CD4-positive, alpha-beta memory T cell (primary cell): ENCODE data around the gene EYS. TPM values are rescaled to one million over a fixed set of nuclear protein-coding genes. Genes with fewer than 3 reads are reported as not detected.
"Not testable (repeated sequence)": the region's sequence is repeated elsewhere in the genome, so short reads cannot be mapped to it uniquely, and the experiment has no call there.

ENCODE experiments used
- CTCF ChIA-PET: fragments of 350-600 bp; sonication (Branson Sonifier 250); formaldehyde crosslinking; loops from one replicate; lab custom pipeline; 2021; ENCODE audit warnings: inconsistent platforms; ENCODE audit not compliant: partially characterized antibody; lab: Charles Lee
- POLR2A ChIA-PET: fragments of 350-600 bp; sonication (Branson Sonifier 250); formaldehyde crosslinking; loops from one replicate; lab custom pipeline; 2021; ENCODE audit not compliant: partially characterized antibody; lab: Charles Lee
- DNase-seq, 5 donors: peaks; one replicate each; pipeline versions ENCODE4 v3.0.0 to v3.0.0-alpha.2; 2020 to 2022; ENCODE audit warnings: mixed read lengths in 1 of 5
- H3K27ac ChIP-seq: one replicate; pipeline ENCODE4 v1.7.0; 2013; ENCODE audit warnings: low read depth, low read length
- H3K27me3 ChIP-seq: 2 replicates; pipeline ENCODE4 v1.7.0; 2013; ENCODE audit warnings: mild to moderate bottlenecking, low read length, moderate library complexity; ENCODE audit not compliant: insufficient read depth
- H3K36me3 ChIP-seq: 2 replicates; pipeline ENCODE4 v1.7.0; 2013; ENCODE audit warnings: mild to moderate bottlenecking, low read length, moderate library complexity; ENCODE audit not compliant: insufficient read depth
- H3K4me1 ChIP-seq: 2 replicates; pipeline ENCODE4 v1.7.0; 2013; ENCODE audit warnings: mild to moderate bottlenecking, low read length, moderate library complexity; ENCODE audit not compliant: insufficient read depth
- H3K4me3 ChIP-seq, 2 donors: one replicate each; pipeline ENCODE4 v1.7.0; 2013; ENCODE audit warnings: low read length in 2 of 2, mild to moderate bottlenecking in 1 of 2
- H3K9me3 ChIP-seq, 2 donors: one replicate each; pipeline ENCODE4 v1.7.0; 2013; ENCODE audit warnings: low read length in 2 of 2, control low read depth in 1 of 2; ENCODE audit not compliant: control insufficient read depth in 1 of 2
- H3K27ac Mint-ChIP-seq, 7 donors: one replicate each; pipeline ENCODE4 v1.8.0; 2020 to 2021; ENCODE audit warnings: mixed read lengths in 7 of 7, mild to moderate bottlenecking in 6 of 7, inconsistent platforms in 3 of 7, moderate library complexity in 3 of 7
- H3K27me3 Mint-ChIP-seq, 2 donors: one replicate each; pipeline ENCODE4 v1.8.0; 2020 to 2021; ENCODE audit warnings: mixed read lengths in 2 of 2
- H3K36me3 Mint-ChIP-seq, 2 donors: one replicate each; pipeline ENCODE4 v1.8.0; 2020 to 2021; ENCODE audit warnings: mixed read lengths in 2 of 2, inconsistent platforms in 1 of 2, mild to moderate bottlenecking in 1 of 2
- H3K4me1 Mint-ChIP-seq, 4 donors: one replicate each; pipeline ENCODE4 v1.8.0; 2020 to 2021; ENCODE audit warnings: mixed read lengths in 4 of 4, mild to moderate bottlenecking in 1 of 4
- H3K4me3 Mint-ChIP-seq, 8 donors: one replicate each; pipeline ENCODE4 v1.8.0; 2020 to 2021; ENCODE audit warnings: mixed read lengths in 8 of 8, mild to moderate bottlenecking in 7 of 8, moderate library complexity in 6 of 8, inconsistent platforms in 3 of 8
- H3K9me3 Mint-ChIP-seq, 8 donors: one replicate each; pipeline ENCODE4 v1.8.0; 2020 to 2021; ENCODE audit warnings: mixed read lengths in 8 of 8, mild to moderate bottlenecking in 5 of 8, inconsistent platforms in 3 of 8, moderate library complexity in 1 of 8
- intact Hi-C: fragments of 100-400 bp; cut with micrococcal nuclease; formaldehyde crosslinking; loops from one replicate; pipeline ENCODE4 v1.15.1; 2023
- polyA plus RNA-seq, 2 donors: library from polyadenylated mRNA; unstranded; fragments of 300-500 nt; fragmentation: Illumina TruSeq; gene quantifications; one replicate each; pipeline ENCODE4 v1.2.3, GENCODE V29; 2021
- total RNA-seq, 2 experiments: library from RNA; stranded (reverse); gene quantifications; one replicate each; pipeline ENCODE4 v1.2.3, GENCODE V29; 2021

EYS gene
- total and polyA plus RNA-seq, 4 experiments from 2014 or later, result 0.17 to 0.20 TPM; not detected in 2

DNA sequence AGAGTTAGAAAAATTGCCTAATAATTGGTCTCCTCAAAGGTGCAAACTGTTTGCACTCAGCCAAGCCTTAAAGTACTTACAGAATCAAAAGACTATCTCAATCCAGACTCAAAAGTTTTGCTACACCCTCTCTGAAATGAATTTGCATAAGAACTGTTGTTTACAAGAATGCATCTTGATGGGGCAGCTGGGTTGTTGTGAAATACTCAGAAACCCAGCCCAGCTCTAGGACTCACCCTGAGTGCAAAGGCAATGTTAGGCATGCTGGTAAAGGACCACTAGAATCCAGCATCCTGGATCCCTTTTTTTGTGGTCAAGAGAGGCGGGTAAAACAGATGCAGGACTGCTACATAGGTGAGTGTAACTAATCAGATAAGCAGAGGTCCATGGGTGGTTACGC lies 700.2 kb downstream of the EYS start:
- ChIA-PET POLR2A (no interaction called here), CTCF (no interaction called here)
- no peaks in the 10 kb centered on the region for H3K4me1 Mint-ChIP-seq
- no peaks in the 10 kb centered on the region for H3K36me3 Mint-ChIP-seq
- no peak overlapping the region for H3K27ac ChIP-seq
- no peak overlapping the region for H3K4me3 Mint-ChIP-seq
- no peaks in the 10 kb centered on the region for H3K4me1 ChIP-seq
- H3K9me3 Mint-ChIP-seq, result peaks cover 0 to 23% (median 8%) of the 10 kb centered on the region in 8 donors
- no peaks in the 10 kb centered on the region for H3K36me3 ChIP-seq
- DNase-seq, result no peak
- H3K27me3 ChIP-seq, result no peaks in the 10 kb centered on the region
- no peak overlapping the region for H3K4me3 ChIP-seq
- no peaks in the 10 kb centered on the region for H3K27me3 Mint-ChIP-seq
- H3K27ac Mint-ChIP-seq, result no peak overlapping the region
- intact Hi-C loops, result no loop called here
- no peaks in the 10 kb centered on the region for H3K9me3 ChIP-seq

- ChIA-PET POLR2A (no interaction called here), CTCF (no interaction called here)
- Histone ChIP-seq H3K27me3 (no peaks in the 10 kb centered on the region), H3K36me3 (no peaks in the 10 kb centered on the region), H3K4me3 (no peak overlapping the region), H3K4me1 (no peaks in the 10 kb centered on the region), H3K27ac (no peak overlapping the region), H3K9me3 (no peaks in the 10 kb centered on the region)
- no peaks in the 10 kb centered on the region for H3K4me1 Mint-ChIP-seq
- H3K36me3 Mint-ChIP-seq, result no peaks in the 10 kb centered on the region
- no peak overlapping the region for H3K27ac Mint-ChIP-seq
- H3K9me3 Mint-ChIP-seq, result peaks cover 0 to 29% (median 6%) of the 10 kb centered on the region in 8 donors
- intact Hi-C loops, result no loop called here
- H3K4me3 Mint-ChIP-seq, result no peak overlapping the region
- H3K27me3 Mint-ChIP-seq, result no peaks in the 10 kb centered on the region
- no peak for DNase-seq
Measured at GRCh38 chr6:65004283-65004682, 702.7 kb downstream of the EYS start.

DNA sequence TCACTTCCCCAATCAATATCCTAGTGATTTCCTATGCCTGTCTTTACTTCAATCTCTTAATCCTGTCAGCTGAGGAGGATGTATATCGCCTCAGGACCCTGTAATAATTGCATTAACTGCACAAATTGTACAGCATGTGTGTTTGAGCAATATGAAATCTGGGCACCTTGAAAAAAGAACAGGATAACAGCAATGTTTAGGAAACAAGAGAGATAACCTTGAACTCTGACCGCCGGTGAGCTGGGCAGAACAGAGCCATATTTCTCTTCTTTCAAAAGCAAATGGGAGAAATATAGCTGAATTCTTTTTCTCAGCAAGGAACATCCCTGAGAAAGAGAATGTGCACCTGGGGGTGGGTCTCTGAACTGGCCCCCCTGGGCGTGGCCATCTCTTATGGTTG lies 704.1 kb downstream of the EYS start:
- peaks cover 0 to 27% (median 6%) of the 10 kb centered on the region in 8 donors for H3K9me3 Mint-ChIP-seq
- H3K9me3 ChIP-seq, CTCF ChIA-PET, H3K27me3 ChIP-seq, H3K4me3 Mint-ChIP-seq, H3K4me1 Mint-ChIP-seq, intact Hi-C loops, H3K36me3 ChIP-seq, H3K27me3 Mint-ChIP-seq, H3K27ac ChIP-seq, H3K4me3 ChIP-seq, POLR2A ChIA-PET, H3K4me1 ChIP-seq, H3K36me3 Mint-ChIP-seq, DNase-seq, H3K27ac Mint-ChIP-seq: not testable (repeated sequence)

DNA sequence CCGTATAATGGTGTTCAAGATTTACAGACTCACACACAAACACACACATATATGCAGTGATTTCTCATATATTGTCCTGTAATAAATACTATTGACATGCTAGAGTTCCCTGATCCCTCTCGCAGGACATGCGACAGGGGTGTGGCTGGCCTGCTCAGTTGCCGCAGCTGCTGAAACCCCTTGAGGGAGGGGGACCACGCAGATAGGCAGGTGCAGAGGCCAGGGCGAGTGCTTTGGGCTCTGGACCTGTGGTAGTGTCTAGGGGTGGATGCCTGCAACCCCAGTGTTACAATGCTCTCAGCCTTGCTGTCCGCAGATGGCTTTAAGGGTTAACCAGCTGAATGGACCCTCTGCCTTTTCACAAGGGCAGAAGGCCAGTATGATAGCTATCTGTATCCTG lies 706.2 kb downstream of the EYS start:
- ChIA-PET CTCF (no interaction called here), POLR2A (no interaction called here)
- H3K27me3 ChIP-seq, result no peaks in the 10 kb centered on the region
- intact Hi-C loops, result no loop called here
- H3K4me3 ChIP-seq, result no peak overlapping the region
- no peaks in the 10 kb centered on the region for H3K27me3 Mint-ChIP-seq
- H3K36me3 Mint-ChIP-seq, result no peaks in the 10 kb centered on the region
- H3K27ac Mint-ChIP-seq, result no peak overlapping the region
- no peaks in the 10 kb centered on the region for H3K36me3 ChIP-seq
- no peaks in the 10 kb centered on the region for H3K9me3 ChIP-seq
- no peaks in the 10 kb centered on the region for H3K4me1 ChIP-seq
- H3K4me3 Mint-ChIP-seq, result no peak overlapping the region
- no peaks in the 10 kb centered on the region for H3K4me1 Mint-ChIP-seq
- peaks cover 0 to 24% (median 4%) of the 10 kb centered on the region in 8 donors for H3K9me3 Mint-ChIP-seq
- H3K27ac ChIP-seq, result no peak overlapping the region
- no peak for DNase-seq

DNA sequence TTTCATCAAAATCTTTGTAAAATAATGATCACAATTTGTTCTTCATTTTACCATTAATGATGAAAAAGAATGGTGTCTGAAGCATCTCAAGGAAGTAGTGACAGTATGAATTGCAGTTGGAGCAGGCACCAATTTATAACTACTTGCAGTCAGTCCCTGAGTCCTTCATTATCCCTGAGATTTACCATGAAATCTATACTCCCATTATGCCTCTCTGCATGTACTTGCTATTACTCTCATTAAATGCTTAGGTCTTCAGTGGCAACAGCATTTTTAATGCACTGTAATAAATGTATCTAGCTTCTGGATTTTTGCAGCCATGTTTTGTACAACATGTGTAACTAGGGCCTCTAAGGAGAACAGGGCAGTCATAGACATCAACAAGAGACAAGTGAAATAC lies 708.8 kb downstream of the EYS start:
- Histone ChIP-seq H3K27ac (no peak overlapping the region), H3K27me3 (no peaks in the 10 kb centered on the region), H3K4me3 (no peak overlapping the region), H3K36me3 (no peaks in the 10 kb centered on the region), H3K9me3 (no peaks in the 10 kb centered on the region), H3K4me1 (no peaks in the 10 kb centered on the region)
- Mint-ChIP-seq H3K4me3 (no peak overlapping the region), H3K27ac (no peak overlapping the region), H3K4me1 (no peaks in the 10 kb centered on the region), H3K9me3 (peaks cover 0 to 11% (median under 1%) of the 10 kb centered on the region in 8 donors), H3K27me3 (no peaks in the 10 kb centered on the region), H3K36me3 (no peaks in the 10 kb centered on the region)
- DNase-seq, result no peak
- ChIA-PET CTCF (no interaction called here), POLR2A (no interaction called here)
- intact Hi-C loops, result no loop called here

DNA sequence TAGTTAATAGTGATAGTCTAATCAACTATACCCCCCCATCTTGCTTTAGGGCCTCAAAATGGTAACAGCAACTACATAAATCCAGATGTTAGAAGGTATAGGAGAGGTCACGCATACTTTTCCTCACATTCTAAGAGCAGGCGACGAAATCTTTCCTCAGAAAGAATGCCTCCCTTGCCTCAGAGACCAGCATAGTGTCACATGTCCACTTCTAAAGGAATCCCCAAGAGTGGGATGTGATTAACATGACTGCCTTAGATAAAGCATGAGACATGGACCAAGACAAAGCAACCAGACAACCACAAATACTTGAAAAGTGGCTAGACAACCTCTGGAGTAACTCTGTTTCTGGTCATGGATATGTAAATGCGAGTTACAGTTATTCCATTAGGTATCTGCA lies 710.7 kb downstream of the EYS start:
- no peaks in the 10 kb centered on the region for H3K36me3 Mint-ChIP-seq
- H3K9me3 Mint-ChIP-seq, result peaks cover 0 to 8% (median under 1%) of the 10 kb centered on the region in 8 donors
- Histone ChIP-seq H3K36me3 (no peaks in the 10 kb centered on the region), H3K4me3 (no peak overlapping the region), H3K27ac (no peak overlapping the region), H3K9me3 (no peaks in the 10 kb centered on the region), H3K27me3 (no peaks in the 10 kb centered on the region), H3K4me1 (no peaks in the 10 kb centered on the region)
- CTCF ChIA-PET, result no interaction called here
- H3K27me3 Mint-ChIP-seq, result no peaks in the 10 kb centered on the region
- POLR2A ChIA-PET, result no interaction called here
- no peak overlapping the region for H3K4me3 Mint-ChIP-seq
- H3K4me1 Mint-ChIP-seq, result no peaks in the 10 kb centered on the region
- no peak for DNase-seq
- intact Hi-C loops, result no loop called here
- no peak overlapping the region for H3K27ac Mint-ChIP-seq

GRCh38 chr6:64990652-64991304 lies 716.2 kb downstream of the EYS start:
- Histone ChIP-seq H3K4me3 (no peak overlapping the region), H3K9me3 (no peaks in the 10 kb centered on the region), H3K27ac (no peak overlapping the region), H3K36me3 (no peaks in the 10 kb centered on the region), H3K27me3 (no peaks in the 10 kb centered on the region), H3K4me1 (no peaks in the 10 kb centered on the region)
- Mint-ChIP-seq H3K4me3 (no peak overlapping the region), H3K27ac (no peak overlapping the region), H3K27me3 (no peaks in the 10 kb centered on the region), H3K4me1 (no peaks in the 10 kb centered on the region), H3K9me3 (peaks cover 0 to 4% (median 0%) of the 10 kb centered on the region in 8 donors), H3K36me3 (no peaks in the 10 kb centered on the region)
- DNase-seq, result no peak
- ChIA-PET CTCF (no interaction called here), POLR2A (no interaction called here)
- intact Hi-C loops, result no loop called here

- intact Hi-C loops, result no loop called here
- Mint-ChIP-seq H3K27ac (no peak overlapping the region), H3K27me3 (no peaks in the 10 kb centered on the region), H3K4me1 (no peaks in the 10 kb centered on the region), H3K4me3 (no peak overlapping the region), H3K36me3 (no peaks in the 10 kb centered on the region), H3K9me3 (peaks cover 0 to 4% (median under 1%) of the 10 kb centered on the region in 8 donors)
- ChIA-PET CTCF (no interaction called here), POLR2A (no interaction called here)
- H3K9me3 ChIP-seq, result no peaks in the 10 kb centered on the region
- no peaks in the 10 kb centered on the region for H3K27me3 ChIP-seq
- DNase-seq, result no peak
- no peak overlapping the region for H3K27ac ChIP-seq
- H3K36me3 ChIP-seq, result no peaks in the 10 kb centered on the region
- no peaks in the 10 kb centered on the region for H3K4me1 ChIP-seq
- no peak overlapping the region for H3K4me3 ChIP-seq
Measured at GRCh38 chr6:64988148-64988547, 718.9 kb downstream of the EYS start.
